Ishikawa (cell line): ENCODE data around the gene NEUROG1.

Experiments used
- CEBPB ChIP-seq: IDR thresholded peaks from 2 replicates; pipeline ENCODE4 v1.6.1; 2012
- CREB1 ChIP-seq: IDR thresholded peaks from 2 replicates; pipeline ENCODE4 v1.6.1; 2012; ENCODE audit warnings: low read depth
- EGR1 ChIP-seq: IDR thresholded peaks from 2 replicates; pipeline ENCODE4 v1.6.1; 2012
- EP300 ChIP-seq: IDR thresholded peaks from 2 replicates; pipeline ENCODE4 v1.6.1; 2012; ENCODE audit warnings: borderline replicate concordance
- FOXM1 ChIP-seq: IDR thresholded peaks from 2 replicates; pipeline ENCODE4 v1.6.1; 2012; ENCODE audit warnings: low read depth, borderline replicate concordance
- MAX ChIP-seq: IDR thresholded peaks from 2 replicates; pipeline ENCODE4 v1.6.1; 2012
- NFIC ChIP-seq: IDR thresholded peaks from 2 replicates; pipeline ENCODE4 v1.6.1; 2012
- RAD21 ChIP-seq: IDR thresholded peaks from 2 replicates; pipeline ENCODE4 v1.6.1; 2012; ENCODE audit warnings: low read depth
- TAF1 ChIP-seq: IDR thresholded peaks from 2 replicates; pipeline ENCODE4 v1.6.1; 2012; ENCODE audit warnings: low read depth, mild to moderate bottlenecking
- TCF12 ChIP-seq: IDR thresholded peaks from 2 replicates; pipeline ENCODE4 v1.6.1; 2012; ENCODE audit warnings: low read depth
- YY1 ChIP-seq: IDR thresholded peaks from 2 replicates; pipeline ENCODE4 v1.6.1; 2012; ENCODE audit warnings: low read depth

- no peak for TF ChIP-seq TCF12
- TF ChIP-seq CREB1, result no peak
- no peak for TF ChIP-seq EGR1
- TF ChIP-seq CEBPB, result no peak
- TF ChIP-seq EP300, result no peak
- no peak for TF ChIP-seq RAD21
- TF ChIP-seq TAF1, result no peak
- no peak for TF ChIP-seq FOXM1
- TF ChIP-seq MAX, result no peak
- TF ChIP-seq YY1, result no peak
- no peak for TF ChIP-seq NFIC
Observed at GRCh38 chr5:135514116-135514515, 21.6 kb downstream of the NEUROG1 start.
